CD4-positive, alpha-beta T cell treated with Interferon gamma for 1 hour (primary cell): ENCODE measurements around the gene GATA2.

Experiments used
- DNase-seq: peaks from one replicate; pipeline ENCODE4 v3.0.0-alpha.2; 2020

GATA2 gene

GRCh38 chr3:128501431-128501830 lies 8.4 kb upstream of the GATA2 start:
- DNase-seq: no peak

GRCh38 chr3:128500556-128500955 lies 7.6 kb upstream of the GATA2 start:
- DNase-seq: no peak

- DNase-seq: no peak
These were observed 6.8 kb upstream of the GATA2 start for GRCh38 chr3:128499724-128500275.

- DNase-seq: no peak
These were observed 6.0 kb upstream of the GATA2 start for GRCh38 chr3:128498901-128499530.

GRCh38 chr3:128498127-128498626 lies 5.2 kb upstream of the GATA2 start:
- DNase-seq: no peak

- DNase-seq: peak; percentile 39
These were observed 4.5 kb upstream of the GATA2 start for GRCh38 chr3:128497305-128498126.

- no peak for DNase-seq
These were observed 3.8 kb upstream of the GATA2 start for GRCh38 chr3:128496602-128497304.

GRCh38 chr3:128496019-128496601 lies 3.1 kb upstream of the GATA2 start:
- no peak for DNase-seq

- no peak for DNase-seq
These were observed 2.5 kb upstream of the GATA2 start for GRCh38 chr3:128495435-128495970.

- DNase-seq: no peak
These were observed 1.3 kb upstream of the GATA2 start for GRCh38 chr3:128494367-128494650.

GRCh38 chr3:128493570-128494366 lies 767 bp upstream of the GATA2 start:
- no peak for DNase-seq

- DNase-seq: no peak
These were observed 895 bp downstream of the GATA2 start for GRCh38 chr3:128491941-128492670.

- DNase-seq: no peak
These were observed 1.4 kb downstream of the GATA2 start for GRCh38 chr3:128491691-128491940.

- DNase-seq: no peak
These were observed 1.9 kb downstream of the GATA2 start for GRCh38 chr3:128490915-128491690.

GRCh38 chr3:128490650-128490914 lies 2.4 kb downstream of the GATA2 start:
- no peak for DNase-seq

GRCh38 chr3:128489927-128490649 lies 2.9 kb downstream of the GATA2 start:
- no peak for DNase-seq

- no peak for DNase-seq
These were observed 3.4 kb downstream of the GATA2 start for GRCh38 chr3:128489674-128489926.

- DNase-seq: peak; percentile 39
These were observed 3.9 kb downstream of the GATA2 start for GRCh38 chr3:128488991-128489673.

- DNase-seq: no peak
These were observed 4.4 kb downstream of the GATA2 start for GRCh38 chr3:128488636-128488990.
